A673 (cell line): Measurements from ENCODE around the gene DDX31. TPM values are rescaled to one million over a fixed set of nuclear protein-coding genes. Genes with fewer than 3 reads are reported as not detected.

Experiments used
- BruUV-seq: library from RNA; stranded (reverse); fragments of 400-500 nt; replicated peaks from 2 replicates; lab custom pipeline; 2021; lab: Mats Ljungman, UMichigan
- CTCF ChIA-PET: fragments of 300-600 bp; sonication (Branson Sonifier 250); formaldehyde crosslinking; loops from one replicate; lab custom pipeline; 2022; ENCODE audit warnings: antibody characterized with exemption; lab: Charles Lee
- POLR2A ChIA-PET: fragments of 300-600 bp; sonication (Branson Sonifier 250); formaldehyde crosslinking; loops from one replicate; lab custom pipeline; 2022; ENCODE audit warnings: antibody characterized with exemption; ENCODE audit not compliant: low non-redundant PET; lab: Charles Lee
- DNase-seq: peaks from one replicate; pipeline ENCODE4 v3.0.0-alpha.2; 2015; ENCODE audit warnings: low spot score
- H3K27ac ChIP-seq: fragments of 200-600 bp; sonication (generic); 2 replicates; pipeline ENCODE4 v1.5.1; 2016; ENCODE audit warnings: mixed run types, low read depth, mild to moderate bottlenecking, mixed read lengths, antibody characterized with exemption, low read length; ENCODE audit not compliant: poor library complexity, severe bottlenecking
- H3K27me3 ChIP-seq: fragments of 200-600 bp; sonication (generic); replicated peaks from 2 replicates; pipeline ENCODE4 v1.6.1; 2017; ENCODE audit warnings: mixed run types, low read depth, mild to moderate bottlenecking, mixed read lengths, antibody characterized with exemption, low read length; ENCODE audit not compliant: insufficient read depth, poor library complexity
- H3K36me3 ChIP-seq: fragments of 200-600 bp; sonication (generic); 2 replicates; pipeline ENCODE4 v1.6.1; 2016; ENCODE audit warnings: mixed run types, mild to moderate bottlenecking, mixed read lengths, antibody characterized with exemption, low read length; ENCODE audit not compliant: insufficient read depth, poor library complexity, severe bottlenecking
- H3K4me1 ChIP-seq: fragments of 200-600 bp; sonication (generic); 2 replicates; pipeline ENCODE4 v1.6.1; 2017; ENCODE audit warnings: mixed run types, mild to moderate bottlenecking, mixed read lengths, antibody characterized with exemption, low read length; ENCODE audit not compliant: insufficient read depth, poor library complexity, severe bottlenecking
- H3K4me3 ChIP-seq: fragments of 200-600 bp; sonication (generic); 2 replicates; pipeline ENCODE4 v1.5.1; 2016; ENCODE audit warnings: low read depth, mixed run types, mild to moderate bottlenecking, mixed read lengths, low read length; ENCODE audit not compliant: poor library complexity, severe bottlenecking
- H3K9me3 ChIP-seq: fragments of 200-600 bp; sonication (generic); 2 replicates; pipeline ENCODE4 v1.6.1; 2016; ENCODE audit warnings: mixed run types, low read depth, mild to moderate bottlenecking, mixed read lengths, antibody characterized with exemption, low read length; ENCODE audit not compliant: poor library complexity, severe bottlenecking
- EZH2 ChIP-seq: fragments of 200-600 bp; sonication (generic); IDR thresholded peaks from 2 replicates; pipeline ENCODE4 v1.6.1; 2017; ENCODE audit warnings: borderline replicate concordance, low read depth, mild to moderate bottlenecking, mixed read lengths, antibody characterized with exemption, low read length; ENCODE audit not compliant: poor library complexity, severe bottlenecking
- intact Hi-C: fragments of 100-400 bp; cut with micrococcal nuclease; formaldehyde crosslinking; loops from one replicate; pipeline ENCODE4 v1.10.0; 2022; ENCODE audit not compliant: unreplicated experiment
- total RNA-seq: library from RNA; stranded (reverse); gene quantifications from 2 replicates; pipeline ENCODE4 v1.2.3, GENCODE V29; 2021
- TF ChIP-seq, protein P1 (sequence below): fragments of 300-800, 200-600 bp; sonication (generic); conservative IDR thresholded peaks from 2 replicates; pipeline ENCODE4 v1.5.1; 2017; ENCODE audit warnings: low read depth, mild to moderate bottlenecking, antibody characterized with exemption, low read length, moderate library complexity, mixed read lengths

DDX31 gene
- total RNA-seq, 1 experiment from 2014 or later = 34.2 TPM

DNA sequence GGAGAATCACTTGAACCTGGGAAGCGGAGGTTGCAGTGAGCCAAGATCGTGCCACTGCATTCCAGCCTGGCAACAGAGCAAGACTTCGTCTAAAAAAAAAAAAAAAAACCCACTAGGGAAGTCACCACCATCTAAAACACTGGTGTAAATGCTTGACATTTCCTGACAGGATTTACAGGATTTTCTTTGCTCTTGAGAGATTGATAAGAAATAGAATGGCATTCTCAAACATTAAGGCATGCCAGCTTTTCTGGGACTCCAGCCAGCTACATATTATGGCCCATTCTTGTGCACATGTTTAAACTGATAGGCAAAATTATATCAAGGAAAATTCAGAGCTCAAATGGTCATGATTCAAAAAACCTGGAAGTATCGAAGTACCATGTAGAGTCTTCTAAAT lies 29.2 kb upstream of the DDX31 start:
- peak; percentile 35 for DNase-seq
- TF ChIP-seq, protein P1, sequence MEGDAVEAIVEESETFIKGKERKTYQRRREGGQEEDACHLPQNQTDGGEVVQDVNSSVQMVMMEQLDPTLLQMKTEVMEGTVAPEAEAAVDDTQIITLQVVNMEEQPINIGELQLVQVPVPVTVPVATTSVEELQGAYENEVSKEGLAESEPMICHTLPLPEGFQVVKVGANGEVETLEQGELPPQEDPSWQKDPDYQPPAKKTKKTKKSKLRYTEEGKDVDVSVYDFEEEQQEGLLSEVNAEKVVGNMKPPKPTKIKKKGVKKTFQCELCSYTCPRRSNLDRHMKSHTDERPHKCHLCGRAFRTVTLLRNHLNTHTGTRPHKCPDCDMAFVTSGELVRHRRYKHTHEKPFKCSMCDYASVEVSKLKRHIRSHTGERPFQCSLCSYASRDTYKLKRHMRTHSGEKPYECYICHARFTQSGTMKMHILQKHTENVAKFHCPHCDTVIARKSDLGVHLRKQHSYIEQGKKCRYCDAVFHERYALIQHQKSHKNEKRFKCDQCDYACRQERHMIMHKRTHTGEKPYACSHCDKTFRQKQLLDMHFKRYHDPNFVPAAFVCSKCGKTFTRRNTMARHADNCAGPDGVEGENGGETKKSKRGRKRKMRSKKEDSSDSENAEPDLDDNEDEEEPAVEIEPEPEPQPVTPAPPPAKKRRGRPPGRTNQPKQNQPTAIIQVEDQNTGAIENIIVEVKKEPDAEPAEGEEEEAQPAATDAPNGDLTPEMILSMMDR = no peak
- no peak for TF ChIP-seq EZH2
- H3K36me3 ChIP-seq = no peaks in the 10 kb centered on the region
- intact Hi-C loops = no loop called here
- H3K27me3 ChIP-seq = no peaks in the 10 kb centered on the region
- no peaks in the 10 kb centered on the region for H3K4me1 ChIP-seq
- no peak overlapping the region for H3K4me3 ChIP-seq
- BruUV-seq = no TSS peak
- peaks cover 30% of the 10 kb centered on the region for H3K9me3 ChIP-seq
- CTCF ChIA-PET = no interaction called here
- H3K27ac ChIP-seq = no peak overlapping the region
- POLR2A ChIA-PET = no interaction called here

DNA sequence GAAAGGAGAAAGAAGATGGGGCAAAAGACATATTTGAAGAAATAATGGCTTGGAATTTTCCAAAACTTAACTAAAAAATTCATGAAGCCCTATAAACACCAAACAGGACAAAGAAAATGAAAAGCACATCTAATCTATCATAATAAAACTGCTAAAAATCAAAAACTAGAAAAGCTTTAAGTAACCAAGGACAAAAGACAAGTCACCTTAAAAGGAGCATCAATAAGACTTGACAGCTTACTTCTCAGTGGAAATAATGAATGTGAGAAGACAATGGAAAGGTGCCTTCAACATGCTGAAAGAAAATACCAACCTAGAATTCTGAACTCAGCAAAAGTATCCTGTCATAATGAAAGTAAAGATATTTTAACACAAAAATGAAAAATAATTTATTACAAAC lies 27.4 kb upstream of the DDX31 start:
- POLR2A ChIA-PET = no interaction called here
- Histone ChIP-seq H3K27ac (no peak overlapping the region), H3K4me1 (no peaks in the 10 kb centered on the region), H3K27me3 (no peaks in the 10 kb centered on the region), H3K4me3 (no peak overlapping the region), H3K36me3 (peaks cover 4% of the 10 kb centered on the region), H3K9me3 (peaks cover 19% of the 10 kb centered on the region)
- no TSS peak for BruUV-seq
- intact Hi-C loops = no loop called here
- TF ChIP-seq EZH2 = no peak
- TF ChIP-seq, protein P1 = no peak
- no peak for DNase-seq
- CTCF ChIA-PET = no interaction called here

DNA sequence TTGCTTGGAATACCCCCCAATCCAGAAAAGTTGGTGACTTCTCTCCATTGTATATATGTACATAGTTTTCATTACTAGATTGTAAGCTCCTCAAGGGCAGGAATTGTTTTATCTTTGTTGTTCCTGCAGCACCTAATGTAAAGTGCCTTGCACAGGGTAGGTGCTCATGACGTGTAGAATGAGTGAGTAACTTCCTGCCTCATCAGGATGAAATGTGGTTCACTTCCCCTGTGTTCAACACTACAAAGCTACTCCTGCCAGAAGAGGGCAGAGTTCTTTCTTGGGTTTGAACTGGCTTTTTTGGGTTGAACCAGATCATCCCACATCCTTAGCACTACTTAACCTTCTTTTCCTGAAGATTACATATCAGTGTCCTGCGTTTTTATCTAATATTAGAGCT lies 24.4 kb upstream of the DDX31 start:
- Histone ChIP-seq H3K27me3 (no peaks in the 10 kb centered on the region), H3K4me3 (no peak overlapping the region), H3K27ac (no peak overlapping the region), H3K36me3 (peaks cover 34% of the 10 kb centered on the region), H3K4me1 (no peaks in the 10 kb centered on the region), H3K9me3 (peaks cover 19% of the 10 kb centered on the region)
- no peak for TF ChIP-seq EZH2
- TF ChIP-seq, protein P1 = 0 out of 2 replicates have a peak, but pooled peaks have one; percentile 12
- ChIA-PET POLR2A (no interaction called here), CTCF (no interaction called here)
- DNase-seq = no peak
- intact Hi-C loops = no loop called here
- no TSS peak for BruUV-seq
